HUES64 (cell line): ENCODE results near the gene FFAR4.

Experiments
- H3K27ac ChIP-seq: 2 replicates; pipeline ENCODE4 v1.7.0; 2013; ENCODE audit warnings: low read depth, low read length, inconsistent platforms
- H3K27me3 ChIP-seq: 2 replicates; pipeline ENCODE4 v1.6.1; 2013; ENCODE audit warnings: mild to moderate bottlenecking, low read length; ENCODE audit not compliant: insufficient read depth
- H3K36me3 ChIP-seq: 2 replicates; pipeline ENCODE4 v1.6.1; 2013; ENCODE audit warnings: mild to moderate bottlenecking, low read length; ENCODE audit not compliant: insufficient read depth
- H3K4me1 ChIP-seq: 2 replicates; pipeline ENCODE4 v1.6.1; 2013; ENCODE audit warnings: mild to moderate bottlenecking, low read length, moderate library complexity; ENCODE audit not compliant: insufficient read depth
- H3K4me3 ChIP-seq: 2 replicates; pipeline ENCODE4 v1.5.1; 2013; ENCODE audit warnings: mild to moderate bottlenecking, low read length, moderate library complexity
- H3K9ac ChIP-seq: 2 replicates; pipeline ENCODE4 v1.6.1; 2013; ENCODE audit warnings: mild to moderate bottlenecking, low read depth, low read length
- H3K9me3 ChIP-seq: 2 replicates; pipeline ENCODE4 v1.6.1; 2013; ENCODE audit warnings: low read depth, low read length; ENCODE audit not compliant: insufficient read depth
- WGBS: fragments of 150-250, 120-280 bp; methylation state at CpG from one replicate; pipeline ENCODE4 v1.1.7; 2013; ENCODE audit warnings: missing lambda C conversion rate; 5-methylcytosine and 5-hydroxymethylcytosine counted together

FFAR4 gene

GRCh38 chr10:93600446-93601145 is 34.1 kb downstream of the FFAR4 start:
- peak overlapping the region; percentile 55 for H3K4me3 ChIP-seq
- no peak overlapping the region for H3K9ac ChIP-seq
- H3K27me3 ChIP-seq, result peaks cover 64% of the 10 kb centered on the region
- H3K27ac ChIP-seq, result no peak overlapping the region
- H3K9me3 ChIP-seq, result no peaks in the 10 kb centered on the region
- WGBS, result 16% methylated on average over 58 of the region's 60 CpGs
- H3K4me1 ChIP-seq, result no peaks in the 10 kb centered on the region; the same call in 1 of the 2 replicates
- no peaks in the 10 kb centered on the region for H3K36me3 ChIP-seq

- Histone ChIP-seq H3K27me3 (peaks cover 64% of the 10 kb centered on the region), H3K9ac (no peak within 1 kb of the TSS), H3K27ac (no peak within 1 kb of the TSS), H3K4me3 (peak within 1 kb of the TSS; percentile 55), H3K4me1 (no peaks in the 10 kb centered on the region; the same call in 1 of the 2 replicates), H3K36me3 (no peaks in the 10 kb centered on the region), H3K9me3 (no peaks in the 10 kb centered on the region)
- 1% methylated on average over 63 of the region's 63 CpGs for WGBS
These were observed 34.8 kb downstream of the FFAR4 start, which contains the start of gene RBP4 for GRCh38 chr10:93601146-93601773. RBP4 (minus strand) TSS chr10:93601235; CDS start chr10:93601028, 207 bp downstream.

- 23% methylated on average over 6 of the region's 7 CpGs for WGBS
- peak overlapping the region; percentile 55 for H3K4me3 ChIP-seq
- H3K9me3 ChIP-seq, result no peaks in the 10 kb centered on the region
- H3K9ac ChIP-seq, result no peak overlapping the region
- H3K27me3 ChIP-seq, result peaks cover 68% of the 10 kb centered on the region
- no peak overlapping the region for H3K27ac ChIP-seq
- no peaks in the 10 kb centered on the region; the same call in 1 of the 2 replicates for H3K4me1 ChIP-seq
- no peaks in the 10 kb centered on the region for H3K36me3 ChIP-seq
These were observed 35.3 kb downstream of the FFAR4 start for GRCh38 chr10:93601774-93602162.

- H3K9me3 ChIP-seq, result no peaks in the 10 kb centered on the region
- 100% methylated on average over 2 of the region's 2 CpGs for WGBS
- no peak overlapping the region for H3K27ac ChIP-seq
- no peaks in the 10 kb centered on the region for H3K36me3 ChIP-seq
- peaks cover 67% of the 10 kb centered on the region for H3K27me3 ChIP-seq
- no peak overlapping the region for H3K9ac ChIP-seq
- H3K4me1 ChIP-seq, result no peaks in the 10 kb centered on the region; the same call in 1 of the 2 replicates
- H3K4me3 ChIP-seq, result no peak overlapping the region
These were observed 36.6 kb downstream of the FFAR4 start for GRCh38 chr10:93603023-93603422.

- H3K27ac ChIP-seq, result no peak overlapping the region
- 94% methylated on average over 2 of the region's 2 CpGs for WGBS
- H3K9ac ChIP-seq, result no peak overlapping the region
- H3K36me3 ChIP-seq, result no peaks in the 10 kb centered on the region
- no peaks in the 10 kb centered on the region; the same call in 1 of the 2 replicates for H3K4me1 ChIP-seq
- H3K9me3 ChIP-seq, result no peaks in the 10 kb centered on the region
- no peak overlapping the region for H3K4me3 ChIP-seq
- H3K27me3 ChIP-seq, result peaks cover 64% of the 10 kb centered on the region
These were observed 37.7 kb downstream of the FFAR4 start for GRCh38 chr10:93604146-93604545.

- Histone ChIP-seq H3K4me3 (no peak overlapping the region), H3K27ac (no peak overlapping the region), H3K36me3 (no peaks in the 10 kb centered on the region), H3K9ac (no peak overlapping the region), H3K27me3 (peaks cover 21% of the 10 kb centered on the region), H3K9me3 (no peaks in the 10 kb centered on the region), H3K4me1 (no peaks in the 10 kb centered on the region)
- 88% methylated on average over 3 of the region's 3 CpGs for WGBS
These were observed 42.0 kb downstream of the FFAR4 start for GRCh38 chr10:93608421-93608820.

- no peaks in the 10 kb centered on the region for H3K4me1 ChIP-seq
- no peaks in the 10 kb centered on the region for H3K27me3 ChIP-seq
- no peaks in the 10 kb centered on the region for H3K36me3 ChIP-seq
- no peak within 1 kb of the TSS for H3K9ac ChIP-seq
- H3K9me3 ChIP-seq, result no peaks in the 10 kb centered on the region
- WGBS, result 94% methylated on average over 6 of the region's 6 CpGs
- no peak within 1 kb of the TSS for H3K4me3 ChIP-seq
- H3K27ac ChIP-seq, result no peak within 1 kb of the TSS
These were observed 45.8 kb downstream of the FFAR4 start, which contains the start of gene PDE6C for GRCh38 chr10:93612311-93612710. PDE6C (plus strand) TSS chr10:93612537; CDS start chr10:93612726, 189 bp downstream.

GRCh38 chr10:93613126-93613525 is 46.7 kb downstream of the FFAR4 start:
- Histone ChIP-seq H3K9ac (no peak overlapping the region), H3K4me1 (no peaks in the 10 kb centered on the region), H3K4me3 (no peak overlapping the region), H3K36me3 (no peaks in the 10 kb centered on the region), H3K27me3 (no peaks in the 10 kb centered on the region), H3K9me3 (no peaks in the 10 kb centered on the region), H3K27ac (no peak overlapping the region)
- 91% methylated on average over 3 of the region's 3 CpGs for WGBS

- no peaks in the 10 kb centered on the region for H3K9me3 ChIP-seq
- WGBS, result 91% methylated on average over 7 of the region's 7 CpGs
- H3K4me3 ChIP-seq, result no peak overlapping the region
- no peak overlapping the region for H3K27ac ChIP-seq
- H3K9ac ChIP-seq, result no peak overlapping the region
- no peaks in the 10 kb centered on the region for H3K4me1 ChIP-seq
- H3K27me3 ChIP-seq, result no peaks in the 10 kb centered on the region
- H3K36me3 ChIP-seq, result no peaks in the 10 kb centered on the region
These were observed 47.8 kb downstream of the FFAR4 start for GRCh38 chr10:93614101-93614825.

GRCh38 chr10:93615576-93616235 is 49.2 kb downstream of the FFAR4 start:
- Histone ChIP-seq H3K4me3 (no peak overlapping the region), H3K4me1 (no peaks in the 10 kb centered on the region), H3K36me3 (no peaks in the 10 kb centered on the region), H3K27me3 (no peaks in the 10 kb centered on the region), H3K9me3 (no peaks in the 10 kb centered on the region), H3K9ac (no peak overlapping the region), H3K27ac (no peak overlapping the region)
- 96% methylated on average over 8 of the region's 9 CpGs for WGBS

GRCh38 chr10:93620925-93621324 is 54.5 kb downstream of the FFAR4 start:
- Histone ChIP-seq H3K4me1 (no peaks in the 10 kb centered on the region), H3K27me3 (no peaks in the 10 kb centered on the region), H3K9ac (no peak overlapping the region), H3K36me3 (no peaks in the 10 kb centered on the region), H3K9me3 (no peaks in the 10 kb centered on the region), H3K27ac (no peak overlapping the region), H3K4me3 (no peak overlapping the region)
- WGBS, result 85% methylated on average over 7 of the region's 7 CpGs
